Measurements from ENCODE around the gene INHBB.
A peak's percentile ranks its signal among the peaks of the same experiment; 100 is the strongest.

INHBB gene

DNA sequence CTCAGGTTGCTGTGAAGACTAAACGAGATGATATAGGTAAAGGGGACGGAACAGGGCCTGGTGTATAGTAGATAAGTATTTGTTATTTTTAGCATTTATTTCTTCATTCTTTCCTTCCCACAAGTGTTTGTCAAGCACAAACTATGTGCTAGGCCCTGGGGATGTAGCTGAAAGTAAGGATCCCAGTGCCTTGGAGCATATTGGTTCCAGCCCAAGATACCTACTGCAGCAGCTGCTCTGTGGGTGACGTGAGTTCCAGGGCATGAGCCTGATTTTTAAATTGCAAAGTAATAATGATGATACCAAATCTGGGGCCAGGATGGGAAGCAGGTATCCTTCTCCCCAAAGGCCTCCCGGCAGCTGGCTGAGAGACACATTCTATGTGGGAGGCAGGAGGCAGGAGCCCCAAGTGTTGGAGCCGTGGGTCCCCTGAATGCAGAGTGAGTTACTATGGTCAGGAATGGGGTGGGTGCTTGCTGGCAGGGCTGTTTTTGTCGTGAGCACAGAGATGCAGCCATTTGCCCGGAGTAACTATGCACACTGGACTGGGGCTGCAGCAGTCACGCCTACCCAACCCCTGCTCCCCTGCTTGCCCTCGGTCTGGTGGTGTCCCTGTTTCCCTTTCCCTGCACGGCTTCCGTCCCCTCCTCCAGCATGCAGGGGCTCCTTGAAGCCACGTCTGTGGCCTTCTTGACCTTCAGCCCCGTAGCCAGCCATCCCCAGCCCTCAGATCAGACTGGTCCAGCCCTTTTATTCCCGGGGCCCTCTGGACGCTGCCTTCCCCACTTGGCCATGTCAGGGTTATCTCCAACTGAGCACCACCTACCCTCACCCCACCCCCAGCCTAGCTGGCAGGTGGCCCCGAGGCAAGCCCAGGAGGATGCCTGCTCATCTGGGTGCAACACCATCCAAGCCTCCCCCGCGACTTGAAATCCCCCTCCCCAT is 52.4 kb downstream of the INHBB start:
- DNase-seq (ENCODE audit: low read depth) = peak; percentile 47

DNA sequence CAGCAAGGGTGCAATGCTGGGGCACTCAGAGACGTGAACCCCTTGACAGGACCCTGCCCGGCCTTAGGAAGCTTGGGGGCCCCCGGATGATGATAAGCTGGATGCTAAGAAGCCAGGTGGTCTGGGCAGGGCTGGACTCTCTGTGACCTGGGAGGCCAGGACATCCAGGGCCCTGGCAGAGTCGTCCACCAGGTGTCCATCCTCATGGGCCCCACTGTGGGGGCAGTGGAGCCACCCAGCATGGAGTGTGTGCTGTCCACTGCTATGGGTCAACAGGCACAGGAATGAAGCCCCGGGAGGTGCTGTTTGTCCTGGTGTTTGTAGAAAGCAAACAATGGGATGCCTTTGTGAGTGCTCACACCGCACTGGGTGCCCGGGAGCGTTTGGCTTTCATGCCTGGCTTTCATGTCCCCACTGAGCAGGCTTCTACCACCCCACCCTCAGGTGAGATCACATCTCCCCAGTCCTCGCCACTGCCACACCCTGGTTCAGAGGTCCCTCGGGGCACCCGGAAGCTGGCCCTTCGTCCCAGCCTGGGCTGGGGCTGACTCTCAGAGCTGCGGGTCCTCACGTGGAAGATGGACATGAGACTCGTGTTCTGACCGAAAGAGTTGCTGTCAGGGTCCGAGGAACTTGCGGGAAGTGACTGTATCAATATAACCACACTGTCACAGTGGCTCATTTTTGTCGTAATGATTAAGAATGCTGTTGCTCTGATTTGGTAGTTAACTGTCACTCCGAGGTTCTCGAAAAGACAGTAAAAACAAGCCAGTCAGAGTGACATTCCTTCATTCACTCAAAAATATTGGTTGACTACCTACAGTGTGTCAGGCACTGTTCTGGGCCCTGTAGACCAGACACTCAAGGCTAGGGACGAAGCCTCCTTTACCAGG is 53.3 kb downstream of the INHBB start:
- no peak for DNase-seq (ENCODE audit: low read depth)

DNA sequence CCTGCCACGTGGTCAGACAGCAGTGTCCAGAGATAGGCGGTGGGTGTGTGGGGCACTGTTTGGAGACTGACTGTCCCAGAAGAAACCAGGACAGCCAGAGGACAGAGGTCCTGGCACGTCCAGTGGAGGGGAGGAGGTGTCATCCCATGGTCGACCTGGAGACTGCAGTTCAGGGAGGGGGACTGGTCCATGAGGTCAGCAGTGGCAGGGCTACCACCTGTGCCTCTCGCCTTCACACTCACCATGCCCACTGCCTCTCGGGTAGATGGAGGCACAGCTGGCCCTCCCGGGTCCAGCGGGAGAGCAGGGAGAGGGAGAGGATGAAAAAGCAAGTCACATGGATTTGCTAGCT is 53.9 kb downstream of the INHBB start:
- no peak for DNase-seq (ENCODE audit: low read depth)

DNA sequence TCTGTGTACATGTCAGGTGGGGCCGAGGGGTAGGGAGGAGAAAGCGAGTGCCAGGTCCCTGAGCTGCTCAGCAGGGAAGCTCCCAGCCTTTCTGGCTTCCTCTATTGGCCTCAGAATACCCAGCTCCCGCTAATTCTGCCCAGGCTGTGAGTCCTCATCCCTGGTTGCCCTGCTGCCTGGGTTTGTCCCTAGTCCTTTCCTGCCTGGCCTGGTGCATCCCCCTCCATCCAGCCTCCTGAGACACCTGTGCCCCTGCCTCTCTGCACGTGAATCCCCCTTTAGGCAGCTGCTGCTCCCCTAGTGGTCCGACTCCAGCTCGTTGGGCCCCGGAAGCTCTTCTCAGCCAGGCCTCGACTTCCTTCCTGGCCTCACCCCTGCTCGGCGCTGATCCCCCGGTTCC is 54.6 kb downstream of the INHBB start:
- DNase-seq (ENCODE audit: low read depth) = no peak
